Measurements from ENCODE around the gene SHROOM1. TPM values are rescaled to one million over a fixed set of nuclear protein-coding genes. Genes with fewer than 3 reads are reported as not detected.
"Not testable (repeated sequence)": the region's sequence is repeated elsewhere in the genome, so short reads cannot be mapped to it uniquely, and the experiment has no call there.

Gene SHROOM1
- total RNA-seq, 6 donors from 2014 or later = 7.7 to 27.6 (median 20.0) TPM

GRCh38 chr5:132865668-132866341 is 35.4 kb upstream of the SHROOM1 start:
- Histone ChIP-seq H3K4me3 (peak overlapping the region; percentile 15 to 85 (median 72)), H3K9me3 (no peaks in the 10 kb centered on the region), H3K27ac (peak overlapping the region; percentile 88 to 94 (median 93)), H3K36me3 (peaks cover 6 to 33% (median 17%) of the 10 kb centered on the region in 4 donors), H3K27me3 (no peaks in the 10 kb centered on the region), H3K4me1 (peaks cover 8 to 16% (median 14%) of the 10 kb centered on the region in 4 donors)
- ATAC-seq (ENCODE audit: low FRiP score in 2 of 2) = peak in 1 of 2 donors; percentile 77
- DNase-seq = peak in 1 of 2 donors; percentile 13
- TF ChIP-seq CTCF (IDR thresholded peaks at IDR 0.05) (no peak), POLR2AphosphoS5 (IDR thresholded peaks at IDR 0.05) (no peak), EP300 (IDR thresholded peaks at IDR 0.05) (no peak), POLR2A (IDR thresholded peaks at IDR 0.05) (no peak)
- WGBS, 2 donors = 42 to 55% methylated on average over 20 to 30 of the region's 30 CpGs

- H3K4me3 ChIP-seq = no peak overlapping the region
- ATAC-seq (ENCODE audit: low FRiP score in 2 of 2) (no peak), DNase-seq (no peak)
- 76 to 77% methylated on average over 5 of the region's 5 CpGs for WGBS, 2 donors
- H3K27me3 ChIP-seq = no peaks in the 10 kb centered on the region
- peaks cover under 1 to 5% (median 3%) of the 10 kb centered on the region in 4 donors for H3K4me1 ChIP-seq
- no peak overlapping the region for H3K27ac ChIP-seq
- H3K36me3 ChIP-seq = no peaks in the 10 kb centered on the region
- H3K9me3 ChIP-seq = no peaks in the 10 kb centered on the region
- no peak for TF ChIP-seq POLR2A (IDR thresholded peaks at IDR 0.05)
- TF ChIP-seq CTCF (IDR thresholded peaks at IDR 0.05) = no peak
- no peak for TF ChIP-seq POLR2AphosphoS5 (IDR thresholded peaks at IDR 0.05)
These were observed 30.3 kb upstream of the SHROOM1 start for GRCh38 chr5:132860742-132861141.

- H3K27me3 ChIP-seq = no peaks in the 10 kb centered on the region
- H3K4me3 ChIP-seq = no peak overlapping the region
- no peaks in the 10 kb centered on the region for H3K9me3 ChIP-seq
- H3K27ac ChIP-seq = no peak overlapping the region
- DNase-seq (no peak), ATAC-seq (ENCODE audit: low FRiP score in 2 of 2) (no peak)
- no peaks in the 10 kb centered on the region for H3K36me3 ChIP-seq
- WGBS, 2 donors = 76 to 83% methylated on average over 2 of the region's 2 CpGs
- no peak for TF ChIP-seq EP300 (IDR thresholded peaks at IDR 0.05)
- no peak for TF ChIP-seq CTCF (IDR thresholded peaks at IDR 0.05)
- TF ChIP-seq POLR2A (IDR thresholded peaks at IDR 0.05) = no peak
- no peak for TF ChIP-seq POLR2AphosphoS5 (IDR thresholded peaks at IDR 0.05)
- no peaks in the 10 kb centered on the region for H3K4me1 ChIP-seq
These were observed 29.5 kb upstream of the SHROOM1 start for GRCh38 chr5:132859889-132860437.

GRCh38 chr5:132856011-132856410 is 25.6 kb upstream of the SHROOM1 start:
- H3K27me3 ChIP-seq = no peaks in the 10 kb centered on the region
- TF ChIP-seq POLR2A (IDR thresholded peaks at IDR 0.05) = no peak
- TF ChIP-seq CTCF (IDR thresholded peaks at IDR 0.05) = no peak
- no peak for TF ChIP-seq EP300 (IDR thresholded peaks at IDR 0.05)
- TF ChIP-seq POLR2AphosphoS5 (IDR thresholded peaks at IDR 0.05) = no peak
- no peaks in the 10 kb centered on the region for H3K9me3 ChIP-seq
- WGBS, 2 donors = 92 to 97% methylated on average over 3 of the region's 3 CpGs
- ATAC-seq (ENCODE audit: low FRiP score in 2 of 2) = no peak
- H3K4me1 ChIP-seq = peaks cover 0 to 5% (median 2%) of the 10 kb centered on the region in 4 donors
- no peak overlapping the region for H3K27ac ChIP-seq
- H3K36me3 ChIP-seq = no peaks in the 10 kb centered on the region
- H3K4me3 ChIP-seq = no peak overlapping the region
- no peak for DNase-seq

- H3K4me3 ChIP-seq; DNase-seq; H3K27ac ChIP-seq; H3K36me3 ChIP-seq; H3K27me3 ChIP-seq; H3K9me3 ChIP-seq; H3K4me1 ChIP-seq; ATAC-seq (ENCODE audit: low FRiP score in 2 of 2): not testable (repeated sequence)
- WGBS, 2 donors = 91 to 97% methylated on average over 5 of the region's 5 CpGs
These were observed 24.5 kb upstream of the SHROOM1 start for GRCh38 chr5:132854992-132855391.
